CD4-positive, alpha-beta T cell treated with Interleukin-21 for 1 hour (primary cell): ENCODE measurements around the gene MACF1.
A peak's percentile ranks its signal among the peaks of the same experiment; 100 is the strongest.
"Not testable (repeated sequence)": the region's sequence is repeated elsewhere in the genome, so short reads cannot be mapped to it uniquely, and the experiment has no call there.

Source experiments
- DNase-seq: peaks from one replicate; pipeline ENCODE4 v3.0.0-alpha.2; 2020

The MACF1 gene

DNA sequence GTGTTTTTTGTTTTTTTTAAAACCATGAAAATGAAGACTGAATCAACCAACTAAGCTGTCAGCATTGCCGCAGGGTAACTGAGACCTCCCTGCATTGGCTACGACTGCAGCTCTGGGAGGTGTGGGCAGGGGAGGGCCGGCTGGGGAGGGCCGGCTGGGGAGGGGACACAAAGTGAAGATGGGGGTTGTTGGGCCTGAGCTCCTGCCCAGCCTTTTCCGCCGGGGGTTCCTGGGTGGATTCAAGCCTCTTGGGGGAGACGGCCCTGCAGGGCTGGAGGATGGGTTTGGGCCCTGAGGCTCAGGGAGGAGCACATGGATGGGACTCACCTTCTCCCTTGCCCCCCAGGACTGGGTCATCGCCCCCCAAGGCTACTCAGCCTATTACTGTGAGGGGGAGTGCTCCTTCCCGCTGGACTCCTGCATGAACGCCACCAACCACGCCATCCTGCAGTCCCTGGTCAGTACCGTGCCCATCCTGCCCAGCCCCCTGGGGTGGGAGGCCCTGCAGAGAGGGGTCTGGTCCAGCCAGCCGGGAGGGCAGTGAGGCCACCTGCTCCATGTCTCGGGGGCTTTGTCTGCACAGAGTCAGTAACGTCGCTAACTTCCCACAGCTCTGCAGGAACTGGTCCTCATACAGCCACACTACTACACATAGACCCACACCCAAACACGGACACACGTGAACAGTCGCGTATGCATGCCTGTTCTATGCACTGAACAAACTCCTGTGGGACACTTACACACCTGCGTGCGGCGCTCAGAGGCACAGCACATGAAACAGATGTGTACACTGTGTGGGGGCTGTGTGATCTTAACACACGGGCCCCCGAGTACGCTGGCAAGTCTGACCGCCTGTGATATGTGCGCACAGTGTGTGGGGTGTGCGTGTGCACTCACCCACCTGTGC is 318.4 kb downstream of the MACF1 start:
- DNase-seq, result no peak

- DNase-seq, result no peak
These were observed 319.7 kb downstream of the MACF1 start for GRCh38 chr1:39524171-39524570.

DNA sequence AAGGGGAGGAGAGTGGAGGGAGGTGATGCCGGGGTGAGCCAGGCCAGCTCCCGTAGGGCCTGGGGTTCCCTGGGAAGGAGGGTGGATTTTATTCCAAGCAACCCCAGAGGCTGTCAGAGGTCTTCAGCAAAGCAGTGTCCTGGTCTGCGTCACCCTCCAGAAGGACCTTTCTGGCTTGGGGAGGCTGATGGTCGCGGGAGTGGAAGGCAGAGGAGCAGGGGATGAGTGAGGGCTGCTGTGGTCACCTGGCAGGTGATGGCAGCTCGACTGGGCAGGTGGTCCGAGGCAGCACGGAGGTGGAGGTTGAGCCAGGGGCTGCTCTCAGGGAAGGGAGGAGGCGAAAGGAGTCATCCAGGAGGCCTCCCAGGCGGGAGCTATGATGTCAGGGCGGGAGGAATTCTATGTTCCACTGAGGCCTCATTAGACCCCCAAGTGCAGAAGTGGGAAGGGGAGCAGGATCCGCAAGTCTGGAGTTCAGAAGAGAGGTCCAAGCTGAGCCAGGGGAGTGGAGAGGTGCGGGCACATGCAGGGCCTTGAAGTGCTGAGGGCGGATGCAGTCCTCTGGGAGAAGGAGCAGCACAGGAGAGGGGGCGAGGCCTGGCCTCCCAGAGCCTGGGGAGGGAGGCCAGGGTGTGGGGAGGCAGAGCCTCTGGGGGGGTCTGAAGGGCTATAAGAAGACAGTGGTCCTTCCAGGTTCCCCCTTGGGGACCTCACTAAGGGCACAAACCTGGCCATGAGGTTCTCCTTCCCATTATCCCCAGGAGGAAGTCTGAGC is 320.3 kb downstream of the MACF1 start:
- DNase-seq, result no peak

- peak; percentile 57 for DNase-seq
These were observed 321.1 kb downstream of the MACF1 start for GRCh38 chr1:39525366-39526165.

GRCh38 chr1:39526466-39527189 is 322.1 kb downstream of the MACF1 start:
- DNase-seq, result no peak

GRCh38 chr1:39527190-39527579 is 322.7 kb downstream of the MACF1 start:
- DNase-seq, result not testable (repeated sequence)

GRCh38 chr1:39528082-39528481 is 323.6 kb downstream of the MACF1 start:
- DNase-seq, result no peak

- no peak for DNase-seq
These were observed 325.5 kb downstream of the MACF1 start for GRCh38 chr1:39529901-39530535.

DNA sequence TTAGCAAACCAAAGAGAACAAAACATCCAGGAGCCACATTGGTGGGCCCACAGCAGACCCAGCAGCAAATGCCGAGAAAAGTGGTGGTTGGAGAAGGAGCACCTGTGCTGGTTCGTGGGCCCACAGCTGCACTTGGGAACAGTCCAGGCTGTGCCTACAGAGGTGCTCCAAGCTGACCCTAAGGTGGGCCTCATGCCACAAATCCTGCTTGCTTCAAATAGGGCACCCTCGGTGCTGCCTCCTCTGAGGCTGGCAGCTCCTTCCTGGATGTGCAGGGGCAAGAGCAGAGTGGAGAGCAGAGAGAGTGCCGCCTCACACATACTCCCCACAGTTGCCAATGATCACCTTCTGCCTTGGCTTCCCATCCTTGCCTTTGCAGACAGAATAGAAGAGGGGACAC is 327.0 kb downstream of the MACF1 start:
- DNase-seq, result no peak

DNA sequence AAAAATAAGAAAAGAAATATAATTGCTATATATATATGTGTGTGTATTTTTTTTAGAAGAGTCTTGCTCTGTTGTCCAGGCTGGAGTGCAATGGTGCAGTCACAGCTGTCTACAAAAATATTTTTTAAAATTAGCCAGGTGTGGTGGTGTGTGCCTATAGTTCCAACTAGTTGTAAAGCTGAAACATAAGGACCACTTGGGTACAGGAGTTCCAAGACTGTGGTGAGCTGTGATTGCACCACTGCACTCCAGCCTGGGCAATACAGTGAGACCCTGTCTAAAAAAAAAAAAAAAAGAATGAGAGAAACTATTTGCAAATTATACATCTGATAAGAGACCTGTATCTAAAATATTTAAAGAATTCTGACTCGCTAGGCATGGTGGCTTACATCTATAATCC is 328.9 kb downstream of the MACF1 start:
- no peak for DNase-seq
